H9 (cell line): ENCODE results near the gene MERTK. TPM values are rescaled to one million over a fixed set of nuclear protein-coding genes. Genes with fewer than 3 reads are reported as not detected.

ENCODE experiments used
- DNase-seq: peaks from one replicate; pipeline ENCODE4 v3.0.0-alpha.2; 2017
- H2AFZ ChIP-seq: one replicate; pipeline ENCODE4 v1.6.1; 2013; ENCODE audit warnings: mild to moderate bottlenecking, low read length, control low read depth, moderate library complexity
- H2AK5ac ChIP-seq: 2 replicates; pipeline ENCODE4 v1.6.1; 2013; ENCODE audit warnings: low read length, control low read depth, mixed read lengths; ENCODE audit not compliant: insufficient read length
- H2BK120ac ChIP-seq: one replicate; pipeline ENCODE4 v1.6.1; 2013; ENCODE audit warnings: low read depth, mild to moderate bottlenecking, low read length, control low read depth, inconsistent platforms; ENCODE audit not compliant: poor library complexity, severe bottlenecking
- H2BK12ac ChIP-seq: 2 replicates; pipeline ENCODE4 v1.6.1; 2013; ENCODE audit warnings: low read length, control low read depth, mixed read lengths, low read depth; ENCODE audit not compliant: insufficient read length
- H2BK15ac ChIP-seq: 2 replicates; pipeline ENCODE4 v1.6.1; 2013; ENCODE audit warnings: low read depth, low read length, control low read depth
- H2BK20ac ChIP-seq: one replicate; pipeline ENCODE4 v1.6.1; 2013; ENCODE audit warnings: low read depth, mild to moderate bottlenecking, low read length, control low read depth, inconsistent platforms; ENCODE audit not compliant: poor library complexity, severe bottlenecking
- H2BK5ac ChIP-seq: 2 replicates; pipeline ENCODE4 v1.6.1; 2013; ENCODE audit warnings: low read length, control low read depth, mixed read lengths; ENCODE audit not compliant: insufficient read length
- H3K14ac ChIP-seq: 2 replicates; pipeline ENCODE4 v1.6.1; 2013; ENCODE audit warnings: low read length, control low read depth; ENCODE audit not compliant: insufficient read depth
- H3K18ac ChIP-seq: 2 replicates; pipeline ENCODE4 v1.6.1; 2013; ENCODE audit warnings: low read depth, mild to moderate bottlenecking, mixed read lengths, low read length, control low read depth; ENCODE audit not compliant: insufficient read length
- H3K23ac ChIP-seq: 2 replicates; pipeline ENCODE4 v1.6.1; 2013; ENCODE audit warnings: low read length, control low read depth, mixed read lengths, low read depth; ENCODE audit not compliant: insufficient read length
- H3K23me2 ChIP-seq: 2 replicates; pipeline ENCODE4 v1.6.1; 2013; ENCODE audit warnings: low read depth, mild to moderate bottlenecking, mixed read lengths, low read length, control low read depth; ENCODE audit not compliant: insufficient read length, poor library complexity, severe bottlenecking
- H3K27ac ChIP-seq: 2 replicates; pipeline ENCODE4 v1.5.1; 2013; ENCODE audit warnings: low read length, control low read depth, mixed read lengths, low read depth; ENCODE audit not compliant: insufficient read length
- H3K27me3 ChIP-seq: 2 replicates; pipeline ENCODE4 v1.6.1; 2013; ENCODE audit warnings: low read length, control low read depth, inconsistent platforms; ENCODE audit not compliant: insufficient read depth
- H3K4ac ChIP-seq: 2 replicates; pipeline ENCODE4 v1.6.1; 2013; ENCODE audit warnings: low read depth, mild to moderate bottlenecking, control low read depth, inconsistent platforms, low read length, moderate library complexity
- H3K4me1 ChIP-seq: 2 replicates; pipeline ENCODE4 v1.6.1; 2013; ENCODE audit warnings: low read length, control low read depth, inconsistent platforms; ENCODE audit not compliant: insufficient read depth
- H3K4me2 ChIP-seq: 2 replicates; pipeline ENCODE4 v1.6.1; 2013; ENCODE audit warnings: low read length, control low read depth, mixed read lengths; ENCODE audit not compliant: insufficient read length, insufficient read depth
- H3K56ac ChIP-seq: 2 replicates; pipeline ENCODE4 v1.6.1; 2013; ENCODE audit warnings: low read depth, mild to moderate bottlenecking, mixed read lengths, low read length, control low read depth; ENCODE audit not compliant: insufficient read length
- H3K79me1 ChIP-seq: 2 replicates; pipeline ENCODE4 v1.6.1; 2013; ENCODE audit warnings: low read depth, mild to moderate bottlenecking, moderate library complexity, low read length, control low read depth, inconsistent platforms; ENCODE audit not compliant: insufficient read depth, poor library complexity, severe bottlenecking
- H3K79me2 ChIP-seq: 2 replicates; pipeline ENCODE4 v1.6.1; 2013; ENCODE audit warnings: low read length, control low read depth, inconsistent platforms; ENCODE audit not compliant: insufficient read depth
- H3K9ac ChIP-seq: 2 replicates; pipeline ENCODE4 v1.6.1; 2013; ENCODE audit warnings: low read length, control low read depth, mixed read lengths; ENCODE audit not compliant: insufficient read length; ENCODE audit errors: extremely low read depth
- H3K9me3 ChIP-seq: one replicate; pipeline ENCODE4 v1.6.1; 2013; ENCODE audit warnings: low read depth, low read length, inconsistent platforms; ENCODE audit not compliant: control insufficient read depth
- H3T11ph ChIP-seq: one replicate; pipeline ENCODE4 v1.6.1; 2013; ENCODE audit warnings: mild to moderate bottlenecking, low read length, control low read depth, inconsistent platforms
- H4K20me1 ChIP-seq: one replicate; pipeline ENCODE4 v1.6.1; 2013; ENCODE audit not compliant: control insufficient read depth, insufficient read length, insufficient read depth
- H4K5ac ChIP-seq: 2 replicates; pipeline ENCODE4 v1.6.1; 2013; ENCODE audit warnings: low read depth, mild to moderate bottlenecking, mixed read lengths, low read length, control low read depth; ENCODE audit not compliant: insufficient read length
- H4K8ac ChIP-seq: replicated peaks from 2 replicates; pipeline ENCODE4 v1.6.1; 2013; ENCODE audit warnings: low read length, control low read depth, mixed read lengths, low read depth; ENCODE audit not compliant: insufficient read length
- H4K91ac ChIP-seq: 2 replicates; pipeline ENCODE4 v1.6.1; 2013; ENCODE audit warnings: low read depth, mild to moderate bottlenecking, moderate library complexity, mixed read lengths, low read length, control low read depth; ENCODE audit not compliant: insufficient read length
- H3K27ac Mint-ChIP-seq, 3 experiments: 2 replicates in 2 of 3; 3 replicates in 1 of 3; pipeline ENCODE4 v1.8.0; 2020 to 2021; ENCODE audit warnings: mixed read lengths in 3 of 3, mild to moderate bottlenecking in 1 of 3, moderate library complexity in 1 of 3
- H3K27me3 Mint-ChIP-seq: 2 replicates; pipeline ENCODE4 v1.8.0; 2021; ENCODE audit warnings: low read depth, mild to moderate bottlenecking, moderate library complexity, mixed read lengths
- H3K36me3 Mint-ChIP-seq, 3 experiments: 2 replicates in 2 of 3; 3 replicates in 1 of 3; pipeline ENCODE4 v1.8.0; 2020 to 2021; ENCODE audit warnings: low read depth in 3 of 3, mixed read lengths in 3 of 3; ENCODE audit not compliant: insufficient read depth in 1 of 3
- H3K4me1 Mint-ChIP-seq, 2 experiments: 2 replicates each; pipeline ENCODE4 v1.8.0; 2020; ENCODE audit warnings: mixed read lengths in 2 of 2
- H3K4me3 Mint-ChIP-seq, 2 experiments: 2 replicates in 1 of 2; 3 replicates in 1 of 2; pipeline ENCODE4 v1.8.0; 2020 to 2021; ENCODE audit warnings: mild to moderate bottlenecking in 2 of 2, mixed read lengths in 2 of 2, moderate library complexity in 1 of 2
- H3K9me3 Mint-ChIP-seq, 2 experiments: 2 replicates in 1 of 2; 3 replicates in 1 of 2; pipeline ENCODE4 v1.8.0; 2020; ENCODE audit warnings: mild to moderate bottlenecking in 2 of 2, mixed read lengths in 2 of 2, moderate library complexity in 1 of 2
- CTCF ChIP-seq: fragments of 200-600 bp; sonication (generic); conservative IDR thresholded peaks from 3 replicates; pipeline ENCODE4 v1.8.0; 2021; ENCODE audit warnings: antibody characterized with exemption, mild to moderate bottlenecking
- WGBS: extraction: QIAGEN DNeasy Blood & Tissue Kit; methylation state at CpG from one replicate; pipeline ENCODE4 v1.1.7; 2013; ENCODE audit warnings: missing lambda C conversion rate, low lambda C conversion rate, mixed read lengths; ENCODE audit not compliant: insufficient read length; ENCODE audit errors: extremely low coverage; 5-methylcytosine and 5-hydroxymethylcytosine counted together
- total RNA-seq: library from RNA; stranded (reverse); gene quantifications from 2 replicates; pipeline ENCODE4 v1.2.1, GENCODE V29; 2021

MERTK gene
- total RNA-seq, 1 experiment from 2014 or later, result 4.8 TPM

- H3K4me1 ChIP-seq, result no peaks in the 10 kb centered on the region
- no peaks in the 10 kb centered on the region for H3K27me3 ChIP-seq
- H4K8ac ChIP-seq, result no peak overlapping the region
- H2AK5ac ChIP-seq, result no peak overlapping the region
- H3K79me1 ChIP-seq, result no peaks in the 10 kb centered on the region
- H3K23me2 ChIP-seq, result no peaks in the 10 kb centered on the region
- Mint-ChIP-seq H3K36me3 (no peaks in the 10 kb centered on the region), H3K27me3 (no peaks in the 10 kb centered on the region), H3K27ac (peak overlapping the region in 1 of 3 experiments; percentile 79; a peak in 3 of 7 replicates), H3K4me1 (peaks cover 4 to 7% of the 10 kb centered on the region in 2 experiments; a peak in 3 of 4 replicates), H3K4me3 (no peak overlapping the region), H3K9me3 (no peaks in the 10 kb centered on the region)
- peak overlapping the region; percentile 35 for H3K18ac ChIP-seq
- no peak overlapping the region for H2BK15ac ChIP-seq
- H2BK20ac ChIP-seq, result no peak overlapping the region
- H3K4me2 ChIP-seq, result no peak overlapping the region
- no peak overlapping the region for H2AFZ ChIP-seq
- H4K5ac ChIP-seq, result no peak overlapping the region
- H2BK120ac ChIP-seq, result no peak overlapping the region
- no peak overlapping the region for H4K91ac ChIP-seq
- H3K23ac ChIP-seq, result no peak overlapping the region
- H3K4ac ChIP-seq, result no peak overlapping the region
- H3K9ac ChIP-seq, result no peak overlapping the region
- H3K56ac ChIP-seq, result no peak overlapping the region
- no peak overlapping the region for H3K27ac ChIP-seq
- no CpG with 5 or more reads among the region's 8 CpGs for WGBS
- no peak for DNase-seq
- H2BK5ac ChIP-seq, result no peak overlapping the region
- H3K9me3 ChIP-seq, result no peaks in the 10 kb centered on the region
- TF ChIP-seq CTCF, result no peak
- H3T11ph ChIP-seq, result no peak overlapping the region
- no peak overlapping the region for H3K14ac ChIP-seq
- no peaks in the 10 kb centered on the region for H3K79me2 ChIP-seq
- no peak overlapping the region for H2BK12ac ChIP-seq
- H4K20me1 ChIP-seq, result no peaks in the 10 kb centered on the region
Measured at GRCh38 chr2:111919794-111920608, 21.6 kb downstream of the MERTK start.
